Left cardiac atrium (tissue), 4 donors: ENCODE measurements around the gene RPS6KB1. TPM values are rescaled to one million over a fixed set of nuclear protein-coding genes. Genes with fewer than 3 reads are reported as not detected.
"Not testable (repeated sequence)": the region's sequence is repeated elsewhere in the genome, so short reads cannot be mapped to it uniquely, and the experiment has no call there.

ENCODE experiments used
- ATAC-seq, 2 donors: fragments of 200-7000 bp; cut with Tn5 transposase; one replicate each; pipeline ENCODE4 v1.9.1; 2020; ENCODE audit warnings: mild to moderate bottlenecking in 2 of 2, moderate library complexity in 2 of 2
- DNase-seq: peaks from one replicate; pipeline ENCODE4 v3.0.0-alpha.2; 2020
- intact Hi-C, 2 donors: fragments of 100-400 bp; cut with DNase I; formaldehyde crosslinking; loops; one replicate each; pipeline versions ENCODE4 v1.14.1 to v1.15.1; 2022 to 2023
- total RNA-seq, 2 donors: library from RNA; stranded (reverse); fragmentation: NEBNext Ultra II Directional; extraction: Animal tissue kit (Norgen Biotek cat#: 25700); gene quantifications; one replicate each; pipeline ENCODE4 v1.2.1, GENCODE V29; 2021
- donor health status: DM: no; HTN: yes; CAD: no.
- donor health status: DM: no; HTN: yes; CAD: no; lungs with severe emphysema.
- donor health status: DM: yes; HTN: yes; CAD: no.
- donor health status: Dilated cardiomyopathy.

Gene RPS6KB1
- total RNA-seq, 2 donors from 2014 or later = 19.4 to 29.9 TPM

DNA sequence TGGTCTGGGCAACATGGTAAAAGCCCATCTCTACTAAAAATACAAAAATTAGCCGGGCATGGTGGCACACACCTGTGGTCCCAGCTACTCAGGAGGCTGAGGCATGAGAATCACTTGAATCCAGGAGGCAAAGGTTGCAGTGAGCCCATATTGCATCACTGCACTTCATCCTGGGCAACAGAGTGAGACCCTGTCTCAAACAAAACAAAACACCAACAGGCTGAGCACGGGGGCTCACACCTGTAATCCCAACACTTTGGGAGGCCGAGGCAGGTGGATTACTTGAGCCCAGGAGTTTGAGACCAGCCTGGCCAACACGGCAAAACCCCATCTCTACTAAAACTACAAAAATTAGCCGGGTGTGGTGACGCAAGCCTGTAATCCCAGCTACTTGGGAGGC lies 82.2 kb downstream of the RPS6KB1 start:
- DNase-seq, ATAC-seq, intact Hi-C loops: not testable (repeated sequence)

- DNase-seq, intact Hi-C loops, ATAC-seq: not testable (repeated sequence)
These were observed 103.7 kb downstream of the RPS6KB1 start for GRCh38 chr17:59996608-59997007.

Other genes starting within 250 kb of the RPS6KB1 start
- gene PTRH2, start 185.7 kb upstream of the RPS6KB1 start, total RNA-seq = 10 to 100 TPM; 10.1 to 15.4 TPM
- gene VMP1, start 185.5 kb upstream of the RPS6KB1 start, total RNA-seq = 100 to 1,000 TPM in 1 of 2 donors, 10 to 100 TPM in 1; 82.1 to 123 TPM
- gene TUBD1, start 178 bp upstream of the RPS6KB1 start, total RNA-seq = 10 to 100 TPM in 1 of 2 donors, 1 to 10 TPM in 1; 8.5 to 10.5 TPM
- gene RNFT1, start 71.6 kb downstream of the RPS6KB1 start, total RNA-seq = 10 to 100 TPM; 13.7 to 17.9 TPM
- gene HEATR6, start 185.8 kb downstream of the RPS6KB1 start, total RNA-seq = 10 to 100 TPM; 11.9 to 13.3 TPM